Measurements from ENCODE around the gene KLK10.

The KLK10 gene

DNA sequence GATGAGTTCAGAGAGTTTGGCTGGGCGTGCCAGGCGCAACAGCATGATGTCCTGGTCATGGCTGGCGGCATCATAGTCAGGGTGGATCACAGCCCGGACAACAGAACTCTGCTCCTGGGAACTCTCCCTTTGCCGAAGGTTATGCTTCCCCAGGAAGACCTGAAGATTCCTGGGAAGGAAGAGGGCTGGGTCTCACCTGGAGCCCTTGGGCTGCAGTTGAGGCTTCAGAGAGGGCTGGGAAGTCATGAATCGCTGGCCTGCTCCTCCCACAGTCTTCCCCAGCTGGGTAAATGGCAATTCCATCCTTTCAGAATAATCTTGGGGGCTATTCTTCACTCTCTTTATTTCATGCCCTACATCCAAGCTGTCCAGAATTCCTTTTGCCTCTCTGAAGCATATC lies 56.1 kb downstream of the KLK10 start:
- no peak overlapping the region for H3K9ac ChIP-seq (ENCODE audit: low read depth, low read length)
- TF ChIP-seq EZH2 (IDR thresholded peaks at IDR 0.05; ENCODE audit: borderline replicate concordance, low read depth, low read length, severe bottlenecking): no peak
- TF ChIP-seq, protein P1, sequence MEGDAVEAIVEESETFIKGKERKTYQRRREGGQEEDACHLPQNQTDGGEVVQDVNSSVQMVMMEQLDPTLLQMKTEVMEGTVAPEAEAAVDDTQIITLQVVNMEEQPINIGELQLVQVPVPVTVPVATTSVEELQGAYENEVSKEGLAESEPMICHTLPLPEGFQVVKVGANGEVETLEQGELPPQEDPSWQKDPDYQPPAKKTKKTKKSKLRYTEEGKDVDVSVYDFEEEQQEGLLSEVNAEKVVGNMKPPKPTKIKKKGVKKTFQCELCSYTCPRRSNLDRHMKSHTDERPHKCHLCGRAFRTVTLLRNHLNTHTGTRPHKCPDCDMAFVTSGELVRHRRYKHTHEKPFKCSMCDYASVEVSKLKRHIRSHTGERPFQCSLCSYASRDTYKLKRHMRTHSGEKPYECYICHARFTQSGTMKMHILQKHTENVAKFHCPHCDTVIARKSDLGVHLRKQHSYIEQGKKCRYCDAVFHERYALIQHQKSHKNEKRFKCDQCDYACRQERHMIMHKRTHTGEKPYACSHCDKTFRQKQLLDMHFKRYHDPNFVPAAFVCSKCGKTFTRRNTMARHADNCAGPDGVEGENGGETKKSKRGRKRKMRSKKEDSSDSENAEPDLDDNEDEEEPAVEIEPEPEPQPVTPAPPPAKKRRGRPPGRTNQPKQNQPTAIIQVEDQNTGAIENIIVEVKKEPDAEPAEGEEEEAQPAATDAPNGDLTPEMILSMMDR (IDR thresholded peaks at IDR 0.05; ENCODE audit: borderline replicate concordance, extremely low read depth, low read length, poor library complexity, severe bottlenecking): no peak
- no peaks in the 10 kb centered on the region for H3K9me3 ChIP-seq (ENCODE audit: insufficient read depth, low read length, severe bottlenecking)
- H3K4me1 ChIP-seq (ENCODE audit: insufficient read depth, low read length): no peaks in the 10 kb centered on the region
- no peaks in the 10 kb centered on the region for H3K79me2 ChIP-seq (ENCODE audit: insufficient read depth, low read length)
- H3K4me2 ChIP-seq (ENCODE audit: insufficient read depth, low read length): no peak overlapping the region
- H3K36me3 ChIP-seq (ENCODE audit: insufficient read depth, low read length): no peaks in the 10 kb centered on the region
- DNase-seq (no peak), ATAC-seq (ENCODE audit: insufficient read depth, low read depth) (no peak)
- H2AFZ ChIP-seq (ENCODE audit: low read depth, low read length): no peak overlapping the region
- H4K20me1 ChIP-seq (ENCODE audit: insufficient read depth, low read length): no peaks in the 10 kb centered on the region
- no peaks in the 10 kb centered on the region for H3K27me3 ChIP-seq (ENCODE audit: insufficient read depth, low read length, poor library complexity)
- no peak overlapping the region for H3K27ac ChIP-seq (ENCODE audit: low read length)
- no peak overlapping the region for H3K4me3 ChIP-seq (ENCODE audit: low read depth in 1 of 2, low read length in 2 of 2)
